Activated effector memory CD4-positive, alpha-beta T cell treated with anti-CD3 and anti-CD28 coated beads, Interleukin-2, amount 50 U/mL, for 16 hours (primary cell): ENCODE measurements around the gene GSTO1.
A peak's percentile ranks its signal among the peaks of the same experiment; 100 is the strongest.
"Not testable (repeated sequence)": the region's sequence is repeated elsewhere in the genome, so short reads cannot be mapped to it uniquely, and the experiment has no call there.

Source experiments
- DNase-seq: peaks from one replicate; pipeline ENCODE4 v3.0.0-alpha.2; 2020

The GSTO1 gene

GRCh38 chr10:104254493-104255310 is at the start of gene GSTO1:
TSS of gene GSTO1 (plus strand) at chr10:104254892. CDS start at chr10:104254929, 37 bp downstream.
- DNase-seq: peak; percentile 84

GRCh38 chr10:104208730-104209129 is 46.0 kb upstream of the GSTO1 start:
- no peak for DNase-seq

- DNase-seq: no peak
These were observed 45.0 kb upstream of the GSTO1 start for GRCh38 chr10:104209575-104210198.

- no peak for DNase-seq
These were observed 38.1 kb upstream of the GSTO1 start for GRCh38 chr10:104216631-104217030.

GRCh38 chr10:104218751-104219150 is 35.9 kb upstream of the GSTO1 start:
- DNase-seq: no peak

GRCh38 chr10:104220522-104220921 is 34.2 kb upstream of the GSTO1 start:
- no peak for DNase-seq

GRCh38 chr10:104223304-104223703 is 31.4 kb upstream of the GSTO1 start:
- no peak for DNase-seq

- DNase-seq: no peak
These were observed 24.2 kb upstream of the GSTO1 start for GRCh38 chr10:104230490-104230889.

GRCh38 chr10:104231784-104232612 is 22.7 kb upstream of the GSTO1 start, which contains the start of gene CFAP43:
TSS of gene CFAP43 (minus strand) at chr10:104232364. CDS start at chr10:104232246, 118 bp downstream.
- DNase-seq: peak; percentile 99

- no peak for DNase-seq
These were observed 22.0 kb upstream of the GSTO1 start for GRCh38 chr10:104232613-104233102.

- DNase-seq: no peak
These were observed 20.9 kb upstream of the GSTO1 start for GRCh38 chr10:104233817-104234216.

GRCh38 chr10:104234934-104235333 is 19.8 kb upstream of the GSTO1 start:
- no peak for DNase-seq

GRCh38 chr10:104235801-104236200 is 18.9 kb upstream of the GSTO1 start:
- DNase-seq: no peak

- DNase-seq: no peak
These were observed 14.6 kb upstream of the GSTO1 start for GRCh38 chr10:104240078-104240477.

GRCh38 chr10:104242545-104242944 is 12.1 kb upstream of the GSTO1 start:
- DNase-seq: no peak

GRCh38 chr10:104243009-104243408 is 11.7 kb upstream of the GSTO1 start:
- not testable (repeated sequence) for DNase-seq

GRCh38 chr10:104243512-104243911 is 11.2 kb upstream of the GSTO1 start:
- no peak for DNase-seq

GRCh38 chr10:104245066-104245632 is 9.5 kb upstream of the GSTO1 start:
- no peak for DNase-seq

GRCh38 chr10:104246976-104247375 is 7.7 kb upstream of the GSTO1 start:
- DNase-seq: no peak

GRCh38 chr10:104247513-104248146 is 7.1 kb upstream of the GSTO1 start:
- no peak for DNase-seq

- not testable (repeated sequence) for DNase-seq
These were observed 5.8 kb upstream of the GSTO1 start for GRCh38 chr10:104248931-104249330.

- no peak for DNase-seq
These were observed 4.3 kb upstream of the GSTO1 start for GRCh38 chr10:104250371-104250770.
